Renal cortical epithelial cell (primary cell): ENCODE measurements around the gene WNT3. TPM values are rescaled to one million over a fixed set of nuclear protein-coding genes. Genes with fewer than 3 reads are reported as not detected.
A peak's percentile ranks its signal among the peaks of the same experiment; 100 is the strongest.
"Not testable (repeated sequence)": the region's sequence is repeated elsewhere in the genome, so short reads cannot be mapped to it uniquely, and the experiment has no call there.

Experiments
- DNase-seq: peaks from one replicate; pipeline ENCODE4 v3.0.0-alpha.2; 2011; ENCODE audit warnings: low read depth
- total RNA-seq: library from RNA; depleted of rRNA; stranded (reverse); fragments of >200 nt; gene quantifications from 2 replicates; pipeline ENCODE4 v1.2.3, GENCODE V29; 2014

Gene WNT3
- total RNA-seq, 1 donor from 2014 or later: 1.4 TPM

DNA sequence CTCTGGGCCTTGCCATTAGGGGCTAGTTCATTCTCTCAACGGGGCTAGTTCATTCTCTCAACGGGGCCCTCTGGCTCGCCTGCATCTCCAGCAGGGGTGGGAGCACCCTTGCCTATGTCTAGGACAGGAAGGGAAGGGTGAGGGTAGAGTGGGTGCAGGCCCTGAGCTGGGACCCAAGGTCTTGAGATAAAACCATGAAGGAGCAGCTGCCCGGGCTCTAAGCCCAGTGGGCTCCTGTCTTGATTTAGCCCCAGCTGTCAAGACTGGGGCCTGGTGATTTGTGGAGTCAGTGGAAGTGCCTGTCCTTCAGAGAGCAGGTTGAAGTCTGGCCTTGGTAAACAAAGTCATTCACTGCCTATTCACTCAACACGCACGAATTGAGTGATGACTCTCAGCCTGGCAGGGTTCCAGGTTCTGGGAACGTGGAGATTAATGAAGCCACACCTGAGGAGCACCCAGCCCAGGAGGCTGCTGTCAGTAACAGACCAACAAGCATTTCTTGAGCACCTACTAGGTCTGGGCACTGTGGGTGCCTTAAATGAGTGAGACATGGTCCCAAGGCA, 35.4 kb downstream of the WNT3 start:
- no peak for DNase-seq

DNA sequence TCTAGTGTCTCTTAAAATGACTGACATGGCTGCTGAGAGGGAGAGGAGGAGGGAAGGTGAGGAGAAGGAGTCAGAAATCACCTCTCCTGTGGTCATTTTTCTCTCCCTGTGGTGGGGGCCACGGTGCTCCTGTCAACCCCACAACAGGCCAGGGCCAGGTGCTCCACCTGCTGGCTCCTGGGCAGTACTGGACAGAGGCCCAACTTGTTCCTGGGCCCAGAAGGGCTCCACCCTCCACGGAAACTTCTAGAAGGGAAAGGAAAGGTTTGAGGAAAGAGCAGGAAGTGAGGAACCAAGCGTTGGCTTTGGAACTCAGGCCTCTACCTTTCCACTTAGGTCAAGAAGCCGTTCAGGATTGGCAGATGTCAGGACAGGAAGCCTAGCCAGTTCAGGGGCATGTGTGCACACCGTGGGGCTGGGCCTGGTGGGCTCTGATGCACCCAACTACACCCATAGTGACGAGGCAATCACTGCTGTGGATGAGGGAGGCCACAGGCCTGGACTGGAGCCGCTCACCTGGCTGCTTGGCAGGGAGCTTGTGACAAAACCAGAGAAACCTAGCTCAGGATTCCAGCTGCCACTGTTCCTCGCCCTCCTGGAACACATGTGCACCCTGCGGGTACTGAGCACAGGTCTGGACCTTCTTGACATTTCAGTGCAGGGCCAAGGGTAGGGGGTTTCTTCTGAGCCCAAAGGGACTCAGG, 36.1 kb downstream of the WNT3 start:
- peak; percentile 32 for DNase-seq

DNA sequence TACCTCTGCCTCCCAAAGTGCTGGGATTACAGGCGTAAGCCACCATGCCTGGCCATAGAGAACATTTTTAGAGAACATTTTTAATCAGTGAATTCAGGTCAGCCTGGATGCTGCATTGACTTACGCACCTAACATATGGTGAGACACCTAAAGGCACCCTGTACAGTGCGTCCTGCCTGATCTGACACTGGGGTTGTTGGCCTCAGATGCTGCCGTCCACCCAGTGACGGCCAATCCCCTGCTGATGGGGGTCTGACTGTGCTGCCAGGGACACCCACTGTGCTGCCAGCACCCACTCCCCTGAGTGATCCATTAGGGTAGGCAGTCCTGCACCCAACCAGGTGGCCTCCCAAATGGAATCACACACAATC, 38.5 kb downstream of the WNT3 start:
- no peak for DNase-seq

DNA sequence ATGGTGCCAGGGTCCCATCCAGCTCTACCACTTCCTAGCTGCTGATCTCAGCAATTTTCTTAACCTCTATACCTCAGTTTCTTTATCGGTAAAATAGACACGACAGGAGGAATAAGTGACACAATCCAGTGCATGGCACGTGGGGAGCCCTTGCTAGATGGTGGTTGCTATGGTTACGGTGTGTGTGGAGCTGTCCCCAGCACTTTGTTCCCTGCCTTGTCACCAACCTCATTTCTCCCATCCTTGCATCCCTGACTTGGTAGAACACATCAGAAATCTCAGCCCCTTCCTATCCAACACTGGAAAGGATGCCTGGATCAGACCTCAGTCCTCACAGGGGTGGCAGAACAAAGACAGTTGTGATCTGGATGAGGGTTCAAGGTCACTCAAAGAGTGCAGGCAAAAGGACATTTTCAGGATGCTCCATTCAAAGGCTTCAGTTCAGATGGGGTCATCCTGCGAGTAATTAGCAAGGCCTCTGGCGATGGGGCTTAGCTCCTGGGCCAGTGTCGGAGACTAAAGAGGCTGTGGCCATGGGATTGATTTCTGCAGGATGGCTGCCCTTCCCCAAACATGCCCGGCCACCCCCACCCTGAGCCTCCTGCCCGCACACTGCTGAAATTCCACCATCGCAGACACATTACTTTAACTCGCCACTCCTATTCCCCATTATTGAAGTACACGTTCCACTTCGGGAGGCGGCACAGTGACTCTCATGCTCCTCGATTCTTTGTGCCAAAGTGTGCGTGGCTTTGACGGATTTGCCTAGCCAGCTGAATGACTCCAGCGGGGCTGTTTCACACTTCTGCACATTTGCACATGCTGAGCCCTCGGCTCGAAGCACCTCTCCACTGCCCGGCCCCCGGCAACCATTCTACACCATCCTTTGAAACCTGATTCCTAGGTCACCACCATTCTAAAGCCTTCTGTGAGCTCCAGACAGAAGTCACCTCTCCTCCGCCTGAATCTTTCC, 40.3 kb downstream of the WNT3 start:
- DNase-seq: no peak

DNA sequence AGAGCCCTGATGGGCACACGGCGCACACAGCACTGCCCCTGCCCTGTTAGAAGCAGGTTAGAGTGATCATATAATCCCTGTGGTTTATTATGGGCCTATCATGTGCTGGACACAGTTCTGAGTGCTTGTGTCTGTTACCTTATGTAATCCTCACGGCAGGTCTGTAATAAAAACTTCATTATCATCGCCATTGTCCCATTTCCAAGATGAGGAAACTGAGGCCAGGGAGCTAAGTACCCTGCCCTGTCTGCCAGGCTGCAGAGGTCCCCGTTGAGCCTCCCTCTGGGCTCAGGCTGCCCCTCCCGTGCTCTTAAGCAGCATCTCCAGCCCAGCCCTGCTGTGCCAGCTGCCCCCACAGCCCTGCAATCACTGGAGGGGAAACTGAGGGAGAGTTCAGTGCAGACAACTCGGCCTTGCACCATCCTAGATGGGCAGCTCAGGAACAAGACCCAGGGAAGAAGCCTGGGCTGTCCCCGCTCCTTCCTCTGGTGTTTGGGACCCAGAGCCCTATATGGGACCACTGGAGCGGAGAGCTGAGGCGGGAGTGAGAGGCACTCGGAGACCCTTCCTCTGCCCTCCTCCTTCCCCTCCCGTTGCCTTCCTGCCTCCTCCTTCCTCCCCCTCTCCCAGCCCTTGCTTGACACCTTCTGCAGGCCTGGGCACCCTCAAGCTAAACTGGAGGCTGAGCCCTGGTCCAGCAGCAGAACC, 42.0 kb downstream of the WNT3 start:
- DNase-seq: no peak

DNA sequence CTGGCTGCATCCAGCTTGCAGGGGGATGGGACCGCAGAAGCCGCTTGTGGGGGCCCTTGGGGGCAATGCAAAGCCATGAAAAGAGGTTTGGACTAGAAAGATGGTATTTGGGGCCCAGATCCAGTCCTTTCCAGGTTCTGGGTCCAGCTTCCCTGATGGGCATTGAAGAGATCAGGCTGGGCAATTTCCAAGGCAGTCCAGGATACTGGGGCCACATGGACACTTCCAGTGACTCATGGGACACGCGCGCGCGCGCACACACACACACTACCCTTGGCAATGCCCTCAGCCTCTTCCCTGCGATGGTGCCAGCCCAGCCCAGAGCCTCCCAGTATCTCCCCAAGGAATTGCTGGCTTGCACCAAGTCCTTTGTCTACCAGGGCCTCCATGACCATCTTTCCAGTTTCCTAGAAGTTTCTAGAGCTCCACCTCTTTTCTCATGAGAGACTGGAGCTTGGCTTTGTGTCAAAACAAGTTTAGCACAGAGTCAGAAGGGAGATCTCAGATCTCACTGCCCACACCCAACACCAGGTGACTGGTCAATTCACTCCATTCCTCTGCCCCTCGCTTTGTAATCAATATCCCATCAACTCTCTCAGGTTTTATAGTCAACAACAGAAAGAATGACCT, 44.3 kb downstream of the WNT3 start:
- DNase-seq: no peak

DNA sequence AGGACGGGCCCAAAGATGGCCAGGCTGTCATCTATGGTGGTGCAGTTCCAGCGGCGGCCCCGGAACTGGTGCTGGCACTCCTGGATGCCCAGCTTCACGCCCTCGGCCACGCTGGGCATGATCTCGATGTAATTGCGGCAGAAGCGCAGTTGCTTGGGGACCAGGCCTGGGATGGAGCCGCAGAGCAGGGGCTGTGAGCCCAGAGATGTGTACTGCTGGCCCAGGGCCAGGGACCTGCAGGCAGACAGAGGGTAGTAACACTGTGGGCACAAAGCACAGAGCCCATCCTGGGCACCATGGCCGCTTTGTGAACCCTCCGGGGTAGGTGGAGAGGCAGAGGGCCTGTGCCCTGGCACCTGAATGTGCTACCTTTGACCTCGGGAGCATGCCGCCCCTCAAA, 44.8 kb downstream of the WNT3 start:
- DNase-seq: no peak

DNA sequence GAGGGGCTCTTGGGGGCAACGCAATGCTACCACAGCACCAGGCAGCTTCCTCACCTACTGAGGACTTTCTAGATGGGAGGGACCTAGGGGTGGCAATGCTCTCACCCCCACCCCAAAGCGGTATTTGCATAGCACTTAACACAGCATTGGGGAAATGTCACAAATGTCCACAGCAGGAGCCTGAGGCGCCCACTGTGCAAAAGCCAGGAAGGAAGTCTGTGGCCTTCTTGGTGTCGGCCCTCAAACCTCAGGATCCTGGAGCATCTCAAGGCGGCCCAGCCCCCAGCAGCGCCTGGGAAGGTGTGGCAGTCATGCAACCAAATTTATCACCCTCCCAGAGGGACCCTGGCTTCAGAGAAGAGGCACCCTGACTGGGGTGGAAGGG, 45.3 kb downstream of the WNT3 start:
- DNase-seq: no peak

DNA sequence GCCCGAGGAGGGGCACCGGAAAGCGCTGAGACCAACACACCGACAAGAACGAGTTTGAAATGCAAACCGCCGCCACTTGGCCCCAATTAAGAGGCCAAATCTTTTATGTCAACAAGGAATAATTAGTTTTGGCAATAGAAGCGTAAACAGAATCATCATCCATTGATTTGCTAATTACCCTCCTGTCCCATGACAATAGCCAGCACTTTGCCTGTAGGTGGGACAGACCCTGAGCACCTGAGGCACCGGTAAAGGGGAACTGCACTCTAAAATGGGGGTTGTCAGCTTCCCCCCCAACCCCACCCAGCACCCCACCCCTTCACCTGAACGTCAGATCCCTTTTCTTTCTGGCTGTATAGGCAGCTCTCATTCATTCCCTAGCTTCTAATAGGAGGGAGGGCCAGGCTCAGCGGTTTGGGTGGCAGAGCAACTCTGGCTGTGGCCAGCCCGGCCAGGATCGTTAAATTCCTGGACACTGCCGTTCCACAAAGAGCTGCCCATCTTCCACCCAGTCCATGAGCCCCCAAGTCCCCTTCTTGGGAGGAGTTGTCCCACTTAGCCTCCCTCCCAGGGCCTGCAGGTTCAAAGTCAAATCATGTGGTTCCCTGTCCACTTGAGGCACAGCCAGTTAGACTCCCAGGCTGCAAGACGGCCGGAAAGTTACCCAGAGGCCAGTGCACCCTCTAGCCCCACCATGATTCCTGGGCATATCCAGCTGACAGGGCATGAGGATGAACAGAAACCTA, 45.8 kb downstream of the WNT3 start:
- no peak for DNase-seq

DNA sequence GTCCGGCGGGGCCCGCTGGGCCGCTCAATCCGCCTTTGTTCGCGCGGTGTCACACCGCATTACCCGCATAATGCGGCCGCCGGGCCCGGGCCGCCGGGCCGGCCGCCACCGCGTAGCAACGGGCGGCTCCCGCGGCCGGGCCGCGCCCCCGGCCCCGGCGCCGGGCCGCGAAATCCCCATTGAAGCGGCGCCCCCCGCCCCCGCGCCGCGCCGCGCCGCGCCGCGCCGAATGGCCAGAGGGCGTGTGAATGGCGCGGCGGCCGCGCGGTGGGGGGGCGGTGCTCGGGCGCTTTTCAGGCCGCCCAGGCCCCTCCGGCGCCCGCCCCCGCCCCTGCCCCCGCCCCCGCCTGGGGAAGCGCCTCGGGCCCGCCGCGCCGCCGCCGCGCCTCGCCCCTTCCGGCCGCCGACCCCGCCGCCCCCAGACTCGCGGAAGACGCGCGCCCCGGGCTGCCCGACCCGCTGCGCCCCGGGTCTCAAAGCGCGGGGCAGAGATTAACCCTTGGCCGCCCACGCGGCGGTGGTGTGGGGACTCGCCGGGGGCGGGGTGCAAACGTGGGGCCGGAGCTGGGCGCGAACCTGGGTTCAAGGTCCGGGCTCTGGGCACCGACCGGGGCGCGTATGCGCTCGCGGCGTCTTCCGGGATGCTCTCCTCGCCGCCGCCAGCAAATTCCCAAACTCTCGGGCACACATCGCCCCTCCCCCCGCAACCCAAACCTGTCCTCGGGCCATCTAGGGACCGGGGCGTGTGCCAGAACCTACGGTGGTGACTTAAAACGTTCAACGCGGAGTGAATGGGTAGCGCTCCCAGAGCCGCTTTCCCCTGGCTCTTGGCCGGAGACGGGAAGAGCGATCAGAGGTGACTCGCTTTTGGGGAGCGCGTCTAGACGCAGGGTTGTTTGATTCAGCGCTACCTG, 46.7 kb downstream of the WNT3 start:
- peak; percentile 11 for DNase-seq

DNA sequence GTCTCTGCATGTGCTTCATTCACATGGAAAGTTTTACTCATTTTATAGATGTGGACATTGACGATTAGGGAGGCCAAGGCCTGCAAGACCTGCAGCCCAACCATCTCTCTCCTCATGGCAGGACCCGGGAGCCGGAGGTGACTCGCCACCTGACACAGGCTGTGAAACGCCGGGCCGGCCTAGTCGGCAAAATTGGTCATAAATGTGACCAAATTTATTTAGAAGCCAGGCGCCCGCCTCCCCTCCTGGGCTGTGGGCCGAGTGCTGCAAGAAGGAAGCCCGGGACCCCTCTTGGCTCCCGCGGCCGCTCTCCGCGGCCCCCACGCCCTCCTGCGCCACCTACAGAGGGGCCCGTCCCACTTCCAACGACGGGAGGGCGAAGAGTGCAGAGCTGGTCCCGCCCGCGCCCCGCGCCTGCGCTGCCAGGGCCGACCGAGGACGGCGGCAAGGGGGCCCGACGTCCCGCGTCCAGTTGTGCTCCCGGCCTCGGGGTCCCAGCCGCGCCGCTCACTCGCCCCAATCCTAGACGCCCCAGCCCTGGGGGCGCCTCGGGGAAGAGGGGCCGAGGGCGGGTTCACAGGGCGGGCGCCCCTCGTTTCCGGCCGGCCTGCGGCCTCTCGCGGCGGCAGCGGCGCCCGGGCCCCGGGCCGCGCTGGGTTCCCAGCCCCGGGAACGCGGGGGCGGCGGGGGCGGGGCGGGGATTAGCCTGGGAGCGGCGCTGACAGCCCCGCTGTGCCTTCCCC, 47.5 kb downstream of the WNT3 start:
- DNase-seq: no peak

DNA sequence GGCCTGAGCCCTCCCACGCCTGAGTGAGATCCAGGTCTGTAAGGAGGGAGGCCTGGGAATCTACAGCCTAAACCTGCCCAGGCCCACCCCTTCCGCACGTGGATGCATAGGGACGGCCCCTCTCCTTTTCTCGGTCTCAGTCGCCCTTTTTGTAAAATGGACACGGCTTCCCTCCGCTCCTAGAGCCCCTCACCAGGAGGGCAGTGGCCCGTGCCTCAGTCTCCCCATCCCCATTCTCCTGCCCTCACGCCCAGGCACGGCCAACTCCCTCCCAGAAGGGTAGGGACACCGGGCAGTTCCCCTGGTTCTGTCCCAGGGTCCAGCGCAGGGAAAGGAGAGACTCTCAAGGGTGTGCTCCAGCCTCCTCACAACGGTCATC, 48.1 kb downstream of the WNT3 start:
- DNase-seq: no peak

DNA sequence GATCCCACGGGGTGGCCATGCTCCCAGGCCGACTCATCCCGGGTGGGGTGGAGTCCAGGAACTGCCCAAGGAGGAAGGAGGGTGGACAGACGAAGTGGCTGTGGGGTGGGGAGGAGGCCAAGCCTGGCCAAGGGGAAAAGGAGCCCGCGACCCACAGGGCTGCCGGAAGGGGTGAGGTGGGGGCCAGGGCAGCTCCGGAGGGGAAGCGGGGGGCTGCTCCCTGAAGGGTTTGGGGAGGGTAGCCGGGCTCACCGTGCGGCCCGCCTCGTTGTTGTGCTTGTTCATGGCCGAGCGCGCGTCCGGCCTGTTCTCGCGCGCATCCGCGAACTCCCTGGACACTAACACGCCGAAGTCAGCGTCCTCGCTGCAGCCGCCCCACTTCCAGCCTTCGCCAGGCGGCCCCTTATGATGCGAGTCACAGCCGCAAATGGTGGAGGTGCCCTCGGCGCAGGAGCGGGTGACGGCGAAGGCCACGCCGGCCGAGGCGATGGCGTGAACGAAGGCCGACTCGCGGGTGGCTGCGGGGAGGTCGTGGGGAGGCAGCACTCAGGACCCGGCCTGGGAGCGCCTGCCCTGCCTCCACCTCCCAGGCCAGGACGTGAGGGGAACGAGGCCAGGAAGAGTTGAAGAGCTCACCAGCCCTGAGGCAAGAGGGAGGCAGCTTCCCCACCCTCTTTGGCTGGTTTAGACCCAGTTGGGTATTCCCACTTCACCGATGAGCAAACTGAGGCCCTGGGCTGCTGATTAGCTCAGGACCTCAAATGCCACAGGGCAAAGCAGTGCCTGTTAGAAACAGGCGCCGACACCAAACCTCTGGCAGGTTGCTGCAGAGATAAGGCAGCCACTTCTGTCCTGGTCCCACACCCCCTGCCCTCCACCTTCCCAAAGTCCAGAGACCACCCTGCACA, 48.7 kb downstream of the WNT3 start:
- DNase-seq: no peak

DNA sequence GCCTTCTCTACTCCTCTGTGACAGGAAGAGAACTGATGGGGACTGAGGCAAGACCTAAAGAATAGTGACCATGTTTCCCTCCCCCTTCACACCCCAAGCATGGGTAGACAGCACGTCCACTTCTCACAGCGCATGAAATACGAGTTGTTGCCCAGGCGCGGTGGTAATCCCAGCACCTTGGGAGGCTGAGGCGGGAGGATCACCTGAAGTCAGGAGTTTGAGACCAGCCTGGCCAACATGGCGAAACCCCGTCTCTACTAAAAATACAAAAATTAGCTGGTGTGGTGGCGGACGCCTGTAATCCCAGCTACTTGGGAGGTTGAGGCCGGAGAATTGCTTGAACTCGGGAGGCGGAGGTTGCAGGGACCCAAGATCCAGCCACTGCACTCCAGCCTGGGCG, 49.6 kb downstream of the WNT3 start:
- DNase-seq: not testable (repeated sequence)

DNA sequence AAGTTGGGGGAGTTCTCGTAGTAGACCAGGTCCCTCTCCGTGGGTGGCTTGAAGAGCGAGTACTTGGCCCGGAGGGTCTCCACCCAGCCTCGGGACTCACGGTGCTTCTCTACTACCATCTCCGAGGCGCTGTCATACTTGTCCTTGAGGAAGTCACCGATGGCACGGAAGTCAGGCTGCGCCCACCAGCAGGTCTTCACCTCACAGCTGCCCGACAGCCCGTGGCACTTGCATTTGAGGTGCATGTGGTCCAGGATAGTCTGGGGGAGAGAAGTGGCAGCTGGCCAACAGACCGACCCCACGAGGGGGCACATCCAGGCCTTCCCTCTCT, 50.0 kb downstream of the WNT3 start:
- no peak for DNase-seq

DNA sequence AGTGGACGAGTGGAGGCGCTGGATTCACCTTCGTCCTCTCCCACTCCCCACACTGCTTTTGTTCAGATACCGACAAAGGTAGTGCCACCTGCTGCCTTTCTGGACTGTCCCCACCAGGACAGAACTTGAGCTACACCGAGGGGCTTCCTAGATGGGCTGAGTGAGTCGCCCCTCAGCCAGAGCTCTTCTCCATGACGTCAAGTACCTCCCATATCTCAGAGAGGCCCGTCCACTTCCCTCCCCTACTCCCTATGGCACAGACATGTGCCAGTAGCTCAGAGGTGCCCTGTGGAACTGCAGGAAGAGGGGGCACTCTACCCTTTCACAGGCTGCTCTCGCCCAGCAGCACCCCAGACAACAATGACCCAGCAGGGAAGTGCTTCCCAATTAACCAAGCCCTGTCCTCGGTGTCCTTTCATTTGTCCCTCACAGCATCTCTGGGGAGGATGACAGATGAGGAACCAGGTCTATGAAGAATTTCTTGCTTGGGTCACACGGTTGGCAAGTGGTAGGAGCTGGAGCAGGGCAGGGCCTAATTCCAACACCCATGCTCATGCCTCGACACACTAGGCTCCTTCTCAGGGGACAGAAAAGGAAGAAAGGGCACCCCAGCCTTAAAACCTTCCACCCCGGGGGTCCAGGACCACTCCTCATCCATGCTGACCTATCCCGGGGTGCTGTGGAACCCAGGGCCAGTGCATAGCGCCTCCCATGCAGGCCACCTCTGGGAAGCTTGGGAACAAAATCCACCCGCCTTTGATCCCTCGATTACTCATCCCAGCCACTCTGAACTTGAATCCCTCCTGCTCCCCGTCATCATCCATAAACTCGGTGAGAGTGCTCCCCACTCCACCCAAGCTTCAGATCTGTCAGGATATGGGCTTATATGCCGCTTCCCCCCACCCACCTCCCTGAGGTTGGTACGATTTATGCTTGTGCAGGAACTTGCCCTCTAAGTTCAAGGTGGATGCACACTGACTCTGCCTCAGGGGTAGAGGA, 51.7 kb downstream of the WNT3 start:
- DNase-seq: no peak

DNA sequence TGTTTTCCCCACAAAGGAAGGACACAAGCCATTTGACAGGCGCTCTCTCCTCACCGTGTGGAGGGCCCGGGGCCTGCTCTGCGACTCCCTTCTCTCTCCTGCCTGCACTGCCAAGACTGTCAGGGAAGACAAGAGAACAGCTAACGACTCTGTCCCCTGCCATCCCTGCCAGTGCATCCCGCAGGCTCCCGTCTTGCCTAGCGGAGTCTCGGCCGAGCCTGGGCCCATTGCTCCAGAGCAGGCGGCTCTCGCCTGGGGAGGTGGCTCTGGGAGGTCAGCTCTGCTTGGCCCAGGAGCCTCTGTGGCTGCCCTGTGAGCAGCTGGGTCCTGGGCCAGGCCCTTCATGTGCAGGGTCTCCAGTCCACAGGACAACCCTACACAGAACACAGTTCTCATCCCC, 53.0 kb downstream of the WNT3 start:
- no peak for DNase-seq
